HepG2 (cell line): ENCODE data around the gene SCAPER. TPM values are rescaled to one million over a fixed set of nuclear protein-coding genes. Genes with fewer than 3 reads are reported as not detected.

Source experiments
- ATAC-seq: fragments of 200-7000 bp; cut with Tn5 transposase; 3 replicates; pipeline ENCODE4 v1.9.1; 2020; ENCODE audit warnings: mild to moderate bottlenecking, moderate library complexity
- BruUV-seq: library from RNA; stranded (reverse); fragments of 400-500 nt; replicated peaks from 2 replicates; lab custom pipeline; 2021; lab: Mats Ljungman, UMichigan
- CTCF ChIA-PET: fragments of 300-600 bp; formaldehyde crosslinking; extraction: SDS; loops from one replicate; lab custom pipeline; 2021; ENCODE audit warnings: low total read pairs, inconsistent platforms, low intra/inter-chr PET ratio; lab: Yijun Ruan, JAX
- POLR2A ChIA-PET: fragments of 350-600 bp; sonication (Branson Sonifier 250); formaldehyde crosslinking; loops from one replicate; lab custom pipeline; 2020; ENCODE audit warnings: antibody characterized with exemption, inconsistent platforms; lab: Yijun Ruan, JAX
- DNase-seq: peaks from one replicate; pipeline ENCODE4 v3.0.0-alpha.2; 2015; ENCODE audit warnings: low spot score
- FAIRE-seq: peaks from 3 replicates; lab custom pipeline; 2011; peaks lifted over from hg19 to GRCh38; lab: Jason Lieb, UNC
- H2AFZ ChIP-seq: one replicate; pipeline ENCODE4 v1.6.1; 2011; ENCODE audit warnings: low read length, inconsistent platforms
- H3K27ac ChIP-seq: fragments of 300-600 bp; 3 replicates; pipeline ENCODE4 v1.8.0; 2011; ENCODE audit warnings: mixed run types, mild to moderate bottlenecking, mixed read lengths, low read length, inconsistent platforms; ENCODE audit not compliant: insufficient read depth; ENCODE audit errors: extremely low read length
- H3K27me3 ChIP-seq, 2 experiments: fragments of 200-600 bp in 1 of 2; 2 replicates in 1 of 2; 3 replicates in 1 of 2; pipeline versions ENCODE4 v1.6.0 to v1.8.0; 2011; ENCODE audit warnings: low read length in 2 of 2, mild to moderate bottlenecking in 2 of 2, moderate library complexity in 2 of 2, inconsistent platforms in 1 of 2; ENCODE audit not compliant: insufficient read depth in 2 of 2, control insufficient read depth in 1 of 2
- H3K36me3 ChIP-seq, 2 experiments: fragments of 200-600 bp in 1 of 2; replicated peaks in 1 of 2; 2 replicates in 1 of 2; 3 replicates in 1 of 2; pipeline versions ENCODE4 v1.5.1 to v1.8.0; 2011; ENCODE audit warnings: low read length in 2 of 2, inconsistent platforms in 1 of 2; ENCODE audit not compliant: insufficient read depth in 2 of 2, control insufficient read depth in 1 of 2
- H3K4me1 ChIP-seq: 2 replicates; pipeline ENCODE4 v1.5.1; 2012; ENCODE audit warnings: low read length, inconsistent platforms; ENCODE audit not compliant: insufficient read depth
- H3K4me2 ChIP-seq: 2 replicates; pipeline ENCODE4 v1.6.0; 2011; ENCODE audit warnings: low read depth, low read length, inconsistent platforms
- H3K4me3 ChIP-seq, 3 experiments: fragments of 200-600 bp in 1 of 3; sonication (generic), shearing (Covaris generic) in 1 of 3; replicated peaks in 1 of 3; 2 replicates each; pipeline ENCODE4 v1.5.1; 2011 to 2016; ENCODE audit warnings: low read length in 3 of 3, inconsistent platforms in 2 of 3, low read depth in 2 of 3, mild to moderate bottlenecking in 2 of 3, control low read depth in 1 of 3, mixed read lengths in 1 of 3; ENCODE audit not compliant: insufficient read depth in 1 of 3
- H3K79me2 ChIP-seq: one replicate; pipeline ENCODE4 v1.6.1; 2011; ENCODE audit warnings: low read length, inconsistent platforms; ENCODE audit not compliant: insufficient read depth
- H3K9ac ChIP-seq: 2 replicates; pipeline ENCODE4 v1.6.0; 2011; ENCODE audit warnings: mild to moderate bottlenecking, low read depth, low read length, inconsistent platforms; ENCODE audit not compliant: insufficient read depth
- H3K9me3 ChIP-seq: 2 replicates; pipeline ENCODE4 v1.5.1; 2012; ENCODE audit warnings: mild to moderate bottlenecking, low read length
- H4K20me1 ChIP-seq: 2 replicates; pipeline ENCODE4 v1.6.0; 2011; ENCODE audit warnings: inconsistent platforms, mild to moderate bottlenecking, low read length, moderate library complexity; ENCODE audit not compliant: insufficient read depth
- ATRX ChIP-seq: sonication (generic); formaldehyde crosslinking; IDR thresholded peaks from 2 replicates; pipeline ENCODE4 v1.4.0; 2020; ENCODE audit warnings: missing genetic modification reagents, borderline replicate concordance
- CSRNP1 ChIP-seq: sonication (generic); formaldehyde crosslinking; IDR thresholded peaks from 2 replicates; pipeline ENCODE4 v1.8.1; 2023; ENCODE audit warnings: mild to moderate bottlenecking, missing genetic modification reagents
- DPF2 ChIP-seq: sonication (generic); formaldehyde crosslinking; IDR thresholded peaks from 2 replicates; pipeline ENCODE4 v1.4.0; 2020; ENCODE audit warnings: mild to moderate bottlenecking, low read depth, missing genetic modification reagents, borderline replicate concordance
- MIER2 ChIP-seq: IDR thresholded peaks from 2 replicates; pipeline ENCODE4 v1.6.1; 2016; ENCODE audit warnings: missing biosample characterization, missing genetic modification reagents
- NBN ChIP-seq: fragments of 450-650 bp; conservative IDR thresholded peaks from 2 replicates; pipeline ENCODE4 v1.6.1; 2017
- NFE2L2 ChIP-seq: fragments of 150-350 bp; IDR thresholded peaks from 2 replicates; pipeline ENCODE4 v1.6.1; 2014; ENCODE audit warnings: low read length
- SIN3B ChIP-seq: fragments of 150-350 bp; IDR thresholded peaks from 2 replicates; pipeline ENCODE4 v1.6.1; 2014; ENCODE audit warnings: low read length
- ZNF432 ChIP-seq: sonication (generic); formaldehyde crosslinking; IDR thresholded peaks from 2 replicates; pipeline ENCODE4 v1.5.0; 2020; ENCODE audit warnings: missing genetic modification reagents, mild to moderate bottlenecking, borderline replicate concordance
- ZNF776 ChIP-seq: sonication (generic); formaldehyde crosslinking; IDR thresholded peaks from 2 replicates; pipeline ENCODE4 v1.4.0; 2020; ENCODE audit warnings: mild to moderate bottlenecking, missing genetic modification reagents
- ZSCAN31 ChIP-seq: sonication (generic); formaldehyde crosslinking; IDR thresholded peaks from 2 replicates; pipeline ENCODE4 v1.5.0; 2020; ENCODE audit warnings: low read depth, mild to moderate bottlenecking, missing genetic modification reagents
- WGBS: methylation state at CpG from one replicate; pipeline ENCODE4 v1.1.6; 2017; ENCODE audit warnings: low lambda C conversion rate; 5-methylcytosine and 5-hydroxymethylcytosine counted together
- in situ Hi-C: cut with HindIII; loops from 2 replicates; pipeline ENCODE4 v1.10.0; 2017; ENCODE audit warnings: low pct_unique_long_range_greater_than_20kb; ENCODE audit not compliant: extremely low pct_ligation_motif_present
- intact Hi-C: fragments of 100-400 bp; cut with micrococcal nuclease; formaldehyde crosslinking; loops from one replicate; pipeline ENCODE4 v1.10.0; 2022; ENCODE audit not compliant: unreplicated experiment
- polyA plus RNA-seq, 8 experiments: library from polyadenylated mRNA; depleted of rRNA in 3 of 8; stranded (reverse) in 7 of 8; unstranded in 1 of 8; fragments of >200 nt; fragmentation: Illumina TruSeq in 4 of 8; extraction: Trizol in 4 of 8; gene quantifications; 2 replicates each; pipeline versions ENCODE4 v1.2.1 to v1.2.3, GENCODE V29; 2011 to 2016; ENCODE audit warnings: low read depth in 4 of 8, missing spikeins in 1 of 8, mixed read lengths in 1 of 8; ENCODE audit not compliant: insufficient read depth in 1 of 8
- total RNA-seq, 5 experiments: library from RNA; depleted of rRNA; stranded (reverse); fragments of >200 nt; fragmentation: Illumina TruSeq; extraction: Trizol; gene quantifications; 2 replicates each; pipeline ENCODE4 v1.2.3, GENCODE V29; 2016; ENCODE audit warnings: low read depth in 1 of 5
- TF ChIP-seq, protein P1 (sequence below): sonication (generic); formaldehyde crosslinking; IDR thresholded peaks from 2 replicates; pipeline ENCODE4 v1.4.0; 2020; ENCODE audit warnings: missing genetic modification reagents
- TF ChIP-seq, protein P2 (sequence below): sonication (generic); formaldehyde crosslinking; IDR thresholded peaks from 2 replicates; pipeline ENCODE4 v1.5.0; 2020; ENCODE audit warnings: missing genetic modification reagents, mild to moderate bottlenecking, borderline replicate concordance
- TF ChIP-seq, protein P3 (sequence below): sonication (generic); formaldehyde crosslinking; IDR thresholded peaks from 2 replicates; pipeline ENCODE4 v1.4.0; 2020; ENCODE audit warnings: missing genetic modification reagents

SCAPER gene
- total and polyA plus RNA-seq, 2 of the 13 experiments (the other 11 are each of a cell fraction or from before 2014, with no cell fraction given): 4.3 to 10.5 TPM

DNA sequence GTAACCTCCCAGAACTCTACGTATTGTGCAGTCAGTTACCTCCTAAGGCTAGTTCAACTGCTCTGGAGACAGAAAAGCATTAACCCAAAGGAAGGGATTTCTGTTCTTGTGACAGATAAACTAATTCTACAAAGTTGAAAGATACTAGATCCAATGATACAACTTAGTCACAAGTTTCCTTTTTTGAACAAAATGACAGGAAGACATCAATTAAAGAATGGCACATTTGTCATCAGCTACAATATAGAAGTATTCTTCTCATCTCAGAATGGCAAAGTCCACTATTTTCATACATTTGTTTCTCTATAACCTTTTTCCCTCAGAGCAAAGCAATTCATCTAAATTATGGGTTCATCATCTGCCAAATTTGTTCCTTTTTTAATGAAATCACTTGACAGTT is 524.9 kb downstream of the SCAPER start:
- H3K79me2 ChIP-seq: no peaks in the 10 kb centered on the region
- no peak overlapping the region for H3K4me3 ChIP-seq
- ChIA-PET POLR2A (no interaction called here), CTCF (no interaction called here)
- no TSS peak for BruUV-seq
- intact Hi-C loops (no loop called here), in situ Hi-C loops (no loop called here)
- no peaks in the 10 kb centered on the region for H3K27me3 ChIP-seq
- FAIRE-seq (no peak), DNase-seq (no peak), ATAC-seq (no peak)
- no peaks in the 10 kb centered on the region for H4K20me1 ChIP-seq
- no peaks in the 10 kb centered on the region for H3K9me3 ChIP-seq
- no peak overlapping the region for H2AFZ ChIP-seq
- no peaks in the 10 kb centered on the region for H3K36me3 ChIP-seq
- H3K4me1 ChIP-seq: peaks cover 17% of the 10 kb centered on the region
- H3K4me2 ChIP-seq: no peak overlapping the region
- no peak overlapping the region for H3K9ac ChIP-seq
- no peak overlapping the region for H3K27ac ChIP-seq
- TF ChIP-seq ZSCAN31 (CRISPR knock-in tag): no peak
- TF ChIP-seq SIN3B: no peak
- TF ChIP-seq, protein P1, sequence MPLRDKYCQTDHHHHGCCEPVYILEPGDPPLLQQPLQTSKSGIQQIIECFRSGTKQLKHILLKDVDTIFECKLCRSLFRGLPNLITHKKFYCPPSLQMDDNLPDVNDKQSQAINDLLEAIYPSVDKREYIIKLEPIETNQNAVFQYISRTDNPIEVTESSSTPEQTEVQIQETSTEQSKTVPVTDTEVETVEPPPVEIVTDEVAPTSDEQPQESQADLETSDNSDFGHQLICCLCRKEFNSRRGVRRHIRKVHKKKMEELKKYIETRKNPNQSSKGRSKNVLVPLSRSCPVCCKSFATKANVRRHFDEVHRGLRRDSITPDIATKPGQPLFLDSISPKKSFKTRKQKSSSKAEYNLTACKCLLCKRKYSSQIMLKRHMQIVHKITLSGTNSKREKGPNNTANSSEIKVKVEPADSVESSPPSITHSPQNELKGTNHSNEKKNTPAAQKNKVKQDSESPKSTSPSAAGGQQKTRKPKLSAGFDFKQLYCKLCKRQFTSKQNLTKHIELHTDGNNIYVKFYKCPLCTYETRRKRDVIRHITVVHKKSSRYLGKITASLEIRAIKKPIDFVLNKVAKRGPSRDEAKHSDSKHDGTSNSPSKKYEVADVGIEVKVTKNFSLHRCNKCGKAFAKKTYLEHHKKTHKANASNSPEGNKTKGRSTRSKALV (CRISPR knock-in tag): no peak
- TF ChIP-seq ATRX (CRISPR knock-in tag): no peak
- TF ChIP-seq CSRNP1 (CRISPR knock-in tag): no peak
- TF ChIP-seq, protein P2, sequence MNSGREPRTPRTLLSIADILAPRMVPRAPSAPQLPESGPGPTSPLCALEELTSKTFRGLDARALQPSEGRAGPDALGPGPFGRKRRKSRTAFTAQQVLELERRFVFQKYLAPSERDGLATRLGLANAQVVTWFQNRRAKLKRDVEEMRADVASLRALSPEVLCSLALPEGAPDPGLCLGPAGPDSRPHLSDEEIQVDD (CRISPR knock-in tag): no peak
- TF ChIP-seq MIER2: no peak
- TF ChIP-seq, protein P3, sequence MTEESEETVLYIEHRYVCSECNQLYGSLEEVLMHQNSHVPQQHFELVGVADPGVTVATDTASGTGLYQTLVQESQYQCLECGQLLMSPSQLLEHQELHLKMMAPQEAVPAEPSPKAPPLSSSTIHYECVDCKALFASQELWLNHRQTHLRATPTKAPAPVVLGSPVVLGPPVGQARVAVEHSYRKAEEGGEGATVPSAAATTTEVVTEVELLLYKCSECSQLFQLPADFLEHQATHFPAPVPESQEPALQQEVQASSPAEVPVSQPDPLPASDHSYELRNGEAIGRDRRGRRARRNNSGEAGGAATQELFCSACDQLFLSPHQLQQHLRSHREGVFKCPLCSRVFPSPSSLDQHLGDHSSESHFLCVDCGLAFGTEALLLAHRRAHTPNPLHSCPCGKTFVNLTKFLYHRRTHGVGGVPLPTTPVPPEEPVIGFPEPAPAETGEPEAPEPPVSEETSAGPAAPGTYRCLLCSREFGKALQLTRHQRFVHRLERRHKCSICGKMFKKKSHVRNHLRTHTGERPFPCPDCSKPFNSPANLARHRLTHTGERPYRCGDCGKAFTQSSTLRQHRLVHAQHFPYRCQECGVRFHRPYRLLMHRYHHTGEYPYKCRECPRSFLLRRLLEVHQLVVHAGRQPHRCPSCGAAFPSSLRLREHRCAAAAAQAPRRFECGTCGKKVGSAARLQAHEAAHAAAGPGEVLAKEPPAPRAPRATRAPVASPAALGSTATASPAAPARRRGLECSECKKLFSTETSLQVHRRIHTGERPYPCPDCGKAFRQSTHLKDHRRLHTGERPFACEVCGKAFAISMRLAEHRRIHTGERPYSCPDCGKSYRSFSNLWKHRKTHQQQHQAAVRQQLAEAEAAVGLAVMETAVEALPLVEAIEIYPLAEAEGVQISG (CRISPR knock-in tag): no peak
- TF ChIP-seq ZNF432 (CRISPR knock-in tag): no peak
- no peak for TF ChIP-seq ZNF776 (CRISPR knock-in tag)
- no peak for TF ChIP-seq NBN
- no peak for TF ChIP-seq NFE2L2
- TF ChIP-seq DPF2 (CRISPR knock-in tag): no peak
- WGBS: 94% methylated on average over 1 of the region's 1 CpG
